Measurements from ENCODE around the gene CD200. TPM values are rescaled to one million over a fixed set of nuclear protein-coding genes. Genes with fewer than 3 reads are reported as not detected.

CD200 gene
- total and polyA plus RNA-seq, 2 of the 4 experiments (the other 2 are of a cell fraction): 1.1 to 1.7 TPM

- no peaks in the 10 kb centered on the region for H3K9me1 ChIP-seq (ENCODE audit: insufficient read depth, low read length)
- H3K9me3 ChIP-seq (ENCODE audit: control insufficient read depth, insufficient read depth, low read length): no peaks in the 10 kb centered on the region
- in situ Hi-C loops (cut with MboI; ENCODE audit: low sequenced_read_pairs): no loop called here
- no peak overlapping the region for H3K56ac ChIP-seq (ENCODE audit: extremely low read depth, insufficient read depth, low read length)
- no peak overlapping the region for H2AK9ac ChIP-seq (replicated peaks; ENCODE audit: low read depth, low read length, poor library complexity)
- DNase-seq (no peak), ATAC-seq (ENCODE audit: low read depth) (no peak)
- BruUV-seq (replicated peaks): no TSS peak
- no peak overlapping the region for H2BK5ac ChIP-seq (ENCODE audit: low read depth, low read length, poor library complexity, severe bottlenecking)
- H3K79me1 ChIP-seq (ENCODE audit: low read depth in 1 of 2, low read length in 2 of 2): no peaks in the 10 kb centered on the region
- POLR2A ChIA-PET (ENCODE audit: unreplicated experiment): no interaction called here
- H3K9ac ChIP-seq (ENCODE audit: low read depth, low read length): no peak overlapping the region
- H3K14ac ChIP-seq (replicated peaks; ENCODE audit: low read depth, low read length): no peak overlapping the region
- H4K8ac ChIP-seq (ENCODE audit: low read depth in 2 of 2, low read length in 2 of 2): no peak overlapping the region
- no peak overlapping the region for H2BK120ac ChIP-seq (ENCODE audit: low read depth, low read length)
- no peak overlapping the region for H3K4me2 ChIP-seq (ENCODE audit: low read depth, low read length)
- H4K5ac ChIP-seq (ENCODE audit: low read depth, low read length): no peak overlapping the region
- H2AK5ac ChIP-seq (ENCODE audit: low read depth, low read length): no peak overlapping the region
- no peak for TF ChIP-seq NFE2L2 (IDR thresholded peaks at IDR 0.05; ENCODE audit: low read depth, low read length)
- TF ChIP-seq MXI1 (IDR thresholded peaks at IDR 0.05; ENCODE audit: borderline replicate concordance, low read depth, low read length): no peak
- TF ChIP-seq RAD21 (IDR thresholded peaks at IDR 0.05; ENCODE audit: low read length): no peak
- no peak for TF ChIP-seq SMC3 (IDR thresholded peaks at IDR 0.05; ENCODE audit: low read depth, low read length)
- TF ChIP-seq CEBPB (IDR thresholded peaks at IDR 0.05; ENCODE audit: low read depth, low read length): no peak
- TF ChIP-seq BHLHE40 (IDR thresholded peaks at IDR 0.05; ENCODE audit: low read depth, low read length): no peak
- no peak for TF ChIP-seq MAFK (IDR thresholded peaks at IDR 0.05; ENCODE audit: low read depth, low read length)
- no peak for TF ChIP-seq ELK1 (IDR thresholded peaks at IDR 0.05; ENCODE audit: borderline replicate concordance, low read depth, low read length)
- TF ChIP-seq RCOR1 (IDR thresholded peaks at IDR 0.05; ENCODE audit: insufficient replicate concordance, low read length): no peak
- no peak for TF ChIP-seq MAZ (IDR thresholded peaks at IDR 0.05; ENCODE audit: borderline replicate concordance, low read depth, low read length)
- no peak for TF ChIP-seq POLR2A (IDR thresholded peaks at IDR 0.05; ENCODE audit: low read depth, low read length)
- TF ChIP-seq CTCF (conservative IDR thresholded peaks at IDR 0.05; ENCODE audit: low read depth, low read length): no peak
- no peak overlapping the region for H3K18ac ChIP-seq (ENCODE audit: low read depth, low read length)
- dilution Hi-C loops (cut with HindIII; ENCODE audit: low sequenced_read_pairs, unreplicated experiment): no loop called here
- no peak overlapping the region for H3K23ac ChIP-seq (ENCODE audit: low read depth, low read length)
- H2BK20ac ChIP-seq (ENCODE audit: low read depth, low read length): no peak overlapping the region
- no CpG with 5 or more reads among the region's 2 CpGs for WGBS, 2 experiments (ENCODE audit: extremely low coverage in 2 of 2, insufficient read length in 1 of 2)
- H2BK15ac ChIP-seq (ENCODE audit: low read depth, low read length): no peak overlapping the region
- H3K4ac ChIP-seq (ENCODE audit: low read depth, low read length): no peak overlapping the region
- H3K36me3 ChIP-seq (ENCODE audit: control insufficient read depth, insufficient read depth, low read length): no peaks in the 10 kb centered on the region
- no peaks in the 10 kb centered on the region for H4K20me1 ChIP-seq (ENCODE audit: insufficient read depth, low read length)
- H4K91ac ChIP-seq (ENCODE audit: insufficient read depth, low read depth, low read length): no peak overlapping the region
- CTCF ChIA-PET: interaction anchor here (0.7 kb wide), 1 partner anchor 22 kb away, joined by 3 read pairs; no protein-coding TSS in a partner anchor
- no peak overlapping the region for H3K4me3 ChIP-seq (ENCODE audit: insufficient read depth, low read depth, low read length)
- intact Hi-C loops (cut with micrococcal nuclease): no loop called here
- no peaks in the 10 kb centered on the region for H3K4me1 ChIP-seq (ENCODE audit: control insufficient read depth, insufficient read depth, low read length)
- no peak overlapping the region for H2AFZ ChIP-seq (replicated peaks; ENCODE audit: low read length, poor library complexity)
- peaks cover 10% of the 10 kb centered on the region; the same call in 1 of the 2 replicates for H3K27me3 ChIP-seq (ENCODE audit: control insufficient read depth, insufficient read depth, low read length)
- no peak overlapping the region for H3K27ac ChIP-seq (ENCODE audit: insufficient read depth, low read length)
These were observed 2.5 kb downstream of the CD200 start for GRCh38 chr3:112335434-112335781.

All from IMR-90 (cell line).